K562 (cell line): ENCODE results near the gene SCARB2. TPM values are rescaled to one million over a fixed set of nuclear protein-coding genes. Genes with fewer than 3 reads are reported as not detected.
A peak's percentile ranks its signal among the peaks of the same experiment; 100 is the strongest.

Experiments used
- CBFA2T3 ChIP-seq: fragments of 450-650 bp; IDR thresholded peaks from 2 replicates; pipeline ENCODE4 v1.6.1; 2017
- CC2D1A ChIP-seq: fragments of 450-650 bp; IDR thresholded peaks from 2 replicates; pipeline ENCODE4 v1.6.1; 2017; ENCODE audit warnings: mild to moderate bottlenecking
- COPS2 ChIP-seq: fragments of 450-650 bp; conservative IDR thresholded peaks from 2 replicates; pipeline ENCODE4 v1.6.1; 2016; ENCODE audit warnings: mild to moderate bottlenecking, moderate library complexity
- CSDE1 ChIP-seq, 2 experiments: fragments of 450-650 bp; IDR thresholded peaks; 2 replicates each; pipeline ENCODE4 v1.6.1; 2016; ENCODE audit warnings: mild to moderate bottlenecking in 1 of 2
- CUX1 ChIP-seq: fragments of 200-800 bp; sonication (Bioruptor generic); IDR thresholded peaks from 2 replicates; pipeline ENCODE4 v1.6.1; 2016; ENCODE audit warnings: missing genetic modification characterization, missing compliant biosample characterization
- E2F1 ChIP-seq: sonication (generic); formaldehyde crosslinking; IDR thresholded peaks from 2 replicates; pipeline ENCODE4 v1.8.1; 2023; ENCODE audit warnings: mild to moderate bottlenecking, missing genetic modification reagents, moderate library complexity
- EHMT2 ChIP-seq: fragments of 450-650 bp; IDR thresholded peaks from 2 replicates; pipeline ENCODE4 v1.6.1; 2018; ENCODE audit warnings: antibody characterized with exemption
- GATA2 ChIP-seq: sonication (generic); formaldehyde crosslinking; IDR thresholded peaks from 2 replicates; pipeline ENCODE4 v1.4.0; 2020; ENCODE audit warnings: mild to moderate bottlenecking, missing genetic modification reagents
- HDAC1 ChIP-seq, 2 experiments: fragments of 450-650 bp; IDR thresholded peaks; 2 replicates each; pipeline ENCODE4 v1.6.1; 2016 to 2017; ENCODE audit warnings: inconsistent platforms in 1 of 2, mild to moderate bottlenecking in 1 of 2, moderate library complexity in 1 of 2
- HDAC6 ChIP-seq: IDR thresholded peaks from 2 replicates; pipeline ENCODE4 v1.6.1; 2012; ENCODE audit warnings: low read depth, mild to moderate bottlenecking, control low read depth, inconsistent platforms, low read length, moderate library complexity
- KDM2B ChIP-seq: fragments of 250-450 bp; sonication (Bioruptor Pico); IDR thresholded peaks from 2 replicates; pipeline ENCODE4 v1.8.0; 2021; ENCODE audit warnings: mild to moderate bottlenecking, moderate library complexity
- MNT ChIP-seq, 2 experiments: fragments of 450-650 bp; conservative IDR thresholded peaks; 2 replicates each; pipeline ENCODE4 v1.6.1; 2017; ENCODE audit warnings: mild to moderate bottlenecking in 2 of 2, moderate library complexity in 2 of 2
- NEUROD1 ChIP-seq: fragments of 150-350 bp; IDR thresholded peaks from 2 replicates; pipeline ENCODE4 v1.6.1; 2014; ENCODE audit warnings: borderline replicate concordance, low read length, low read depth; ENCODE audit not compliant: partially characterized antibody
- NFIX ChIP-seq: fragments of 250-450 bp; sonication (Bioruptor Pico); IDR thresholded peaks from 2 replicates; pipeline ENCODE4 v1.4.0; 2020; ENCODE audit warnings: low read depth, mild to moderate bottlenecking, moderate library complexity
- NR2C1 ChIP-seq, 2 experiments: fragments of 450-650 bp; IDR thresholded peaks; 2 replicates each; pipeline ENCODE4 v1.6.1; 2017; ENCODE audit warnings: mild to moderate bottlenecking in 2 of 2, antibody characterized with exemption in 1 of 2, inconsistent platforms in 1 of 2, missing compliant biosample characterization in 1 of 2, missing genetic modification characterization in 1 of 2
- SMARCA5 ChIP-seq: fragments of 450-650 bp; IDR thresholded peaks from 2 replicates; pipeline ENCODE4 v1.6.1; 2016
- SUPT5H ChIP-seq: fragments of 450-650 bp; IDR thresholded peaks from 2 replicates; pipeline ENCODE4 v1.6.1; 2016
- TCFL5 ChIP-seq: fragments of 250-450 bp; sonication (Bioruptor Pico); conservative IDR thresholded peaks from 2 replicates; pipeline ENCODE4 v1.6.1; 2021; ENCODE audit warnings: mild to moderate bottlenecking, moderate library complexity, matching md5 sums
- TRIM24 ChIP-seq, 2 experiments: fragments of 450-650 bp; IDR thresholded peaks; 2 replicates each; pipeline ENCODE4 v1.6.1; 2016
- ZNF583 ChIP-seq: fragments of 250-450 bp; sonication (Bioruptor Pico); IDR thresholded peaks from 2 replicates; pipeline ENCODE4 v1.4.0; 2020
- ZNF76 ChIP-seq: fragments of 250-450 bp; sonication (Bioruptor Pico); IDR thresholded peaks from 2 replicates; pipeline ENCODE4 v1.4.0; 2020; ENCODE audit warnings: mild to moderate bottlenecking, moderate library complexity, borderline replicate concordance
- ZNF764 ChIP-seq: fragments of 250-450 bp; sonication (Bioruptor Pico); IDR thresholded peaks from 2 replicates; pipeline ENCODE4 v1.4.0; 2020; ENCODE audit warnings: low read depth, mild to moderate bottlenecking, moderate library complexity
- polyA plus RNA-seq, 8 experiments: library from polyadenylated mRNA; depleted of rRNA in 4 of 8; stranded (reverse) in 5 of 8; unstranded in 3 of 8; fragments of >200 nt; fragmentation: Nextera tagmentation in 2 of 8; fragmentation: Illumina TruSeq in 1 of 8; extraction: Ambion mirVana in 2 of 8; extraction: Trizol in 1 of 8; gene quantifications; 2 replicates each; pipeline versions ENCODE4 v1.2.1 to v1.2.3, GENCODE V29; 2011 to 2014; ENCODE audit warnings: inconsistent platforms in 1 of 8, missing spikeins in 1 of 8
- total RNA-seq, 7 experiments: library from RNA; depleted of rRNA in 6 of 7; stranded (reverse); fragments of >200 nt in 6 of 7; fragmentation: Illumina TruSeq in 2 of 7; extraction: Trizol in 2 of 7; gene quantifications; 2 replicates each; pipeline versions ENCODE4 v1.2.1 to v1.2.3, GENCODE V29; 2011 to 2021; ENCODE audit warnings: low replicate concordance in 1 of 7

Gene SCARB2
- total and polyA plus RNA-seq, 9 of the 15 experiments (the other 6 are each of a cell fraction or from before 2014, with no cell fraction given): 6.1 to 25.8 (median 17.8) TPM

- TF ChIP-seq HDAC1 (IDR thresholded peaks at IDR 0.05) (peak; percentile 49 to 96; a peak in 2 of 4 replicates), CC2D1A (peak; percentile 55; the same call in 1 of the 2 replicates), CUX1 (CRISPR knock-in tag) (no peak), ZNF583 (CRISPR knock-in tag) (no peak), TRIM24 (IDR thresholded peaks at IDR 0.05) (peak in 1 of 2 experiments; percentile 97; a peak in 2 of 4 replicates), NFIX (CRISPR knock-in tag) (no peak), EHMT2 (no peak; the same call in 1 of the 2 replicates), MNT (conservative IDR thresholded peaks at IDR 0.05) (peak; percentile 83 to 94), COPS2 (no peak), NR2C1 (IDR thresholded peaks at IDR 0.05) (peak; percentile 44; the same call in 1 of the 2 replicates), NR2C1 (tag; IDR thresholded peaks at IDR 0.05) (peak; percentile 37; the same call in 1 of the 2 replicates), CBFA2T3 (no peak), ZNF76 (peak; percentile 43; the same call in 1 of the 2 replicates), CSDE1 (IDR thresholded peaks at IDR 0.05) (peak in 1 of 2 experiments; percentile 36; a peak in 1 of 4 replicates), SMARCA5 (no peak), ZNF764 (CRISPR knock-in tag) (0 out of 2 replicates have a peak, but pooled peaks have one; percentile 15), TCFL5 (CRISPR knock-in tag) (no peak), HDAC6 (no peak), GATA2 (CRISPR knock-in tag) (no peak), KDM2B (CRISPR knock-in tag) (no peak), E2F1 (CRISPR knock-in tag) (peak; percentile 90; the same call in 1 of the 2 replicates), NEUROD1 (peak; percentile 89), SUPT5H (peak; percentile 96)
Measured at GRCh38 chr4:76148142-76148865, 65.3 kb downstream of the SCARB2 start, which contains the start of gene NUP54 (continued).
